SK-N-DZ (cell line): ENCODE data around the gene RBM23.

Experiments
- DNase-seq: peaks from one replicate; pipeline ENCODE4 v3.0.0-alpha.2; 2015; ENCODE audit warnings: low spot score
- small RNA-seq, 2 experiments: library from RNA; depleted of rRNA; stranded (forward); fragments of <200 nt; gene quantifications; one replicate each; pipeline ENCODE3, GENCODE V24; 2014

The RBM23 gene

GRCh38 chr14:22844221-22845102 lies 74.5 kb downstream of the RBM23 start:
- DNase-seq, result no peak

Small RNA genes within 50 kb of the gene (small RNA-seq; reads per million reads assigned to genes)
- gene RF00019, result 0 reads per million in 2 experiments
